Mesothelial cell of epicardium (in vitro differentiated cells): Measurements from ENCODE around the gene SZT2. TPM values are rescaled to one million over a fixed set of nuclear protein-coding genes. Genes with fewer than 3 reads are reported as not detected.

Source experiments
- DNase-seq, 2 experiments: peaks; one replicate each; pipeline ENCODE4 v3.0.0; 2021; ENCODE audit warnings: low spot score in 2 of 2; ENCODE audit not compliant: unreplicated experiment in 2 of 2
- H3K27ac Mint-ChIP-seq: 2 replicates; pipeline ENCODE4 v1.8.0; 2021; ENCODE audit warnings: mixed read lengths
- H3K27me3 Mint-ChIP-seq: 2 replicates; pipeline ENCODE4 v1.8.0; 2021; ENCODE audit warnings: low read depth, mixed read lengths
- H3K36me3 Mint-ChIP-seq: 2 replicates; pipeline ENCODE4 v1.8.0; 2021; ENCODE audit warnings: mixed read lengths
- H3K4me1 Mint-ChIP-seq: 2 replicates; pipeline ENCODE4 v1.8.0; 2021; ENCODE audit warnings: mixed read lengths
- H3K4me3 Mint-ChIP-seq: 2 replicates; pipeline ENCODE4 v1.8.0; 2021; ENCODE audit warnings: mild to moderate bottlenecking, moderate library complexity, mixed read lengths
- H3K9me3 Mint-ChIP-seq: 2 replicates; pipeline ENCODE4 v1.8.0; 2021; ENCODE audit warnings: mixed read lengths
- total RNA-seq: library from RNA; stranded (reverse); gene quantifications from 3 replicates; pipeline ENCODE4 v1.2.1, GENCODE V29; 2021
- TF ChIP-seq, protein P1 (sequence below): fragments of 200-600 bp; sonication (generic); IDR thresholded peaks from one replicate; pipeline ENCODE4 v1.5.0; 2021; ENCODE audit warnings: antibody characterized with exemption; ENCODE audit not compliant: unreplicated experiment

Gene SZT2
- total RNA-seq, 1 donor from 2014 or later = 97.4 TPM

GRCh38 chr1:43348343-43348808 lies 41.3 kb upstream of the SZT2 start:
- H3K36me3 Mint-ChIP-seq = no peaks in the 10 kb centered on the region
- no peak for DNase-seq
- peaks cover 3% of the 10 kb centered on the region for H3K27me3 Mint-ChIP-seq
- peaks cover 13% of the 10 kb centered on the region for H3K4me1 Mint-ChIP-seq
- TF ChIP-seq, protein P1, sequence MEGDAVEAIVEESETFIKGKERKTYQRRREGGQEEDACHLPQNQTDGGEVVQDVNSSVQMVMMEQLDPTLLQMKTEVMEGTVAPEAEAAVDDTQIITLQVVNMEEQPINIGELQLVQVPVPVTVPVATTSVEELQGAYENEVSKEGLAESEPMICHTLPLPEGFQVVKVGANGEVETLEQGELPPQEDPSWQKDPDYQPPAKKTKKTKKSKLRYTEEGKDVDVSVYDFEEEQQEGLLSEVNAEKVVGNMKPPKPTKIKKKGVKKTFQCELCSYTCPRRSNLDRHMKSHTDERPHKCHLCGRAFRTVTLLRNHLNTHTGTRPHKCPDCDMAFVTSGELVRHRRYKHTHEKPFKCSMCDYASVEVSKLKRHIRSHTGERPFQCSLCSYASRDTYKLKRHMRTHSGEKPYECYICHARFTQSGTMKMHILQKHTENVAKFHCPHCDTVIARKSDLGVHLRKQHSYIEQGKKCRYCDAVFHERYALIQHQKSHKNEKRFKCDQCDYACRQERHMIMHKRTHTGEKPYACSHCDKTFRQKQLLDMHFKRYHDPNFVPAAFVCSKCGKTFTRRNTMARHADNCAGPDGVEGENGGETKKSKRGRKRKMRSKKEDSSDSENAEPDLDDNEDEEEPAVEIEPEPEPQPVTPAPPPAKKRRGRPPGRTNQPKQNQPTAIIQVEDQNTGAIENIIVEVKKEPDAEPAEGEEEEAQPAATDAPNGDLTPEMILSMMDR = no peak
- H3K27ac Mint-ChIP-seq = peak overlapping the region; percentile 37
- peak overlapping the region; percentile 53 for H3K4me3 Mint-ChIP-seq
- H3K9me3 Mint-ChIP-seq = no peaks in the 10 kb centered on the region

GRCh38 chr1:43348809-43349593 lies 40.7 kb upstream of the SZT2 start:
- Mint-ChIP-seq H3K27me3 (peaks cover 3% of the 10 kb centered on the region), H3K4me3 (peak overlapping the region; percentile 81), H3K36me3 (no peaks in the 10 kb centered on the region), H3K4me1 (peaks cover 13% of the 10 kb centered on the region), H3K9me3 (no peaks in the 10 kb centered on the region), H3K27ac (peak overlapping the region; percentile 92)
- DNase-seq = peak; percentile 71 to 83
- TF ChIP-seq, protein P1 = no peak

- Mint-ChIP-seq H3K4me1 (peaks cover 13% of the 10 kb centered on the region), H3K36me3 (no peaks in the 10 kb centered on the region), H3K27me3 (peaks cover 3% of the 10 kb centered on the region), H3K9me3 (no peaks in the 10 kb centered on the region), H3K4me3 (peak overlapping the region; percentile 81), H3K27ac (peak overlapping the region; percentile 92)
- DNase-seq = no peak
- TF ChIP-seq, protein P1 = no peak
Observed at GRCh38 chr1:43349594-43350306, 39.9 kb upstream of the SZT2 start.

DNA sequence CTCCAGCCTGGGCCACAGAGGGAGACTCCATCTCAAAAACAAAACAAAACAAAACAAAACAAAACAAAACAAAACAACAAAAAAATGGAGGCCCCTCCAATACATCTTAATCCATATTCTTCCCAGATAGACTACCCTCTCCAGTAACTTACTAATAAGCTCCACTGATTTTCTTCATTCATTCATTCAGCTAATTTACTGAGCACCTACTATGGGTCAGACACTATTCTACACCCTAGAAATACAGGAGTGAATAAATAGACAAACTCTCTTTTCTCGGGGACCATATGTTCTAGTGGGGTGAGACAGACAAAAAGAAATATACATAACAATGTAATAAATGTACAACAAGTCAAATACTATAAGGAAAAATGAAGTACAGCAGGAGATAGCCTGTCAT lies 38.7 kb upstream of the SZT2 start:
- no peak overlapping the region for H3K27ac Mint-ChIP-seq

GRCh38 chr1:43351421-43352350 lies 38.0 kb upstream of the SZT2 start:
- TF ChIP-seq, protein P1 = no peak
- H3K27ac Mint-ChIP-seq = no peak overlapping the region
- H3K4me3 Mint-ChIP-seq = no peak overlapping the region
- no peaks in the 10 kb centered on the region for H3K36me3 Mint-ChIP-seq
- no peak for DNase-seq
- H3K27me3 Mint-ChIP-seq = peaks cover 3% of the 10 kb centered on the region
- no peaks in the 10 kb centered on the region for H3K9me3 Mint-ChIP-seq
- H3K4me1 Mint-ChIP-seq = peaks cover 13% of the 10 kb centered on the region

More for the DNA sequence above, 38.7 kb upstream of the SZT2 start:
- Mint-ChIP-seq H3K9me3 (no peaks in the 10 kb centered on the region), H3K4me1 (peaks cover 13% of the 10 kb centered on the region), H3K36me3 (no peaks in the 10 kb centered on the region), H3K4me3 (no peak overlapping the region), H3K27me3 (peaks cover 3% of the 10 kb centered on the region)
- DNase-seq = no peak
- TF ChIP-seq, protein P1 = no peak
